ENCODE measurements around the gene HOXA3. TPM values are rescaled to one million over a fixed set of nuclear protein-coding genes. Genes with fewer than 3 reads are reported as not detected.

HOXA3 gene
- total RNA-seq, 4 donors from 2014 or later = 10.2 to 16.6 (median 13.8) TPM

DNA sequence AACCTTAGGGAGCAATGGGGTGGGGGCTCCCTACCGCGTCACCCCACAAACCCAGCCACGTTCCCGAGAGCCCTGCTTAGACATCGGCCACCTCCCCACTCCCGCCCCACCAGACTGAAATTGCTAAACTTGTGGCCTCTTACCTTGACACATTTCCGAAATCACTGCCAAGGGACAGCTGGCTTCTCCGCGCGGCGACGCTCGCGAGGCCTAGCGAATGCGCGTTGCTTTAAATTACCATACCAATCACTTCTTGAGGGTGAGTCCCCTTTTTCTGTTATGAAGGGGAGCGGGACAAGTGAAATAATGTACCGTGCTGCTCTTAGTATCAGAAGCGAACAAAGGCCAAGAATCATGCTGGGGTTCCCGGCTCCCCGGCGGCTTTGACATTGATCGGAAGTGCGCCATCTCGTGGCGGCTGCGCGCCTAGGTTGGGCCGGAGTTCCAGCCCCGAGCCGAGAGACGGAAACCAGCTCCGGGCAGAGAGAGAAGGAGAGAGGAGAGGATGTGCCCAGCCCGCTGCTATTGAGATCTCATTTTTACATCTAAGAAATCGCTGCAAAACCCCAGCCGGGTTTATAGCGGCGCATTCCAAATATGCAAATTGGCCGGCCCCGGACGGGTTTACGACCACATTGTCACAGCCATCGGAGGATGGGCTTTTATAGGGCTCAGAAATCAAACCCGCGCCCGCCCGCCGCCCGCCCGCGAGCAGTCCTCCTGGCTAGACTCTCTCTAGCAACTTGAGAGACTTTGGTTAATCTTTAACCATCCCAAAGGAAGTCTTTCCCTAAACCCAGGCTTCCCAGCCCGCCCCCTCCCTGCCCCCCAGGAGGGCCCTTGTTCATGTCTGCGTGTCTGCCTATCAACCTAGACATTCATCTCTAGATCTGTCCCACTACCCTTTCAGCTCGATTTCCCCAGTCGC, 27.4 kb upstream of the HOXA3 start:
- H3K4me1 ChIP-seq = peaks cover 28 to 44% (median 32%) of the 10 kb centered on the region in 4 donors
- H3K27ac ChIP-seq (replicated peaks in 1 of 4) = no peak overlapping the region
- no peaks in the 10 kb centered on the region for H3K9me3 ChIP-seq
- WGBS = 15% methylated on average over 54 of the region's 56 CpGs
- no peak for DNase-seq (ENCODE audit: extremely low spot score)
- intact Hi-C loops (cut with DNase I) = no loop called here
- TF ChIP-seq, protein P1, sequence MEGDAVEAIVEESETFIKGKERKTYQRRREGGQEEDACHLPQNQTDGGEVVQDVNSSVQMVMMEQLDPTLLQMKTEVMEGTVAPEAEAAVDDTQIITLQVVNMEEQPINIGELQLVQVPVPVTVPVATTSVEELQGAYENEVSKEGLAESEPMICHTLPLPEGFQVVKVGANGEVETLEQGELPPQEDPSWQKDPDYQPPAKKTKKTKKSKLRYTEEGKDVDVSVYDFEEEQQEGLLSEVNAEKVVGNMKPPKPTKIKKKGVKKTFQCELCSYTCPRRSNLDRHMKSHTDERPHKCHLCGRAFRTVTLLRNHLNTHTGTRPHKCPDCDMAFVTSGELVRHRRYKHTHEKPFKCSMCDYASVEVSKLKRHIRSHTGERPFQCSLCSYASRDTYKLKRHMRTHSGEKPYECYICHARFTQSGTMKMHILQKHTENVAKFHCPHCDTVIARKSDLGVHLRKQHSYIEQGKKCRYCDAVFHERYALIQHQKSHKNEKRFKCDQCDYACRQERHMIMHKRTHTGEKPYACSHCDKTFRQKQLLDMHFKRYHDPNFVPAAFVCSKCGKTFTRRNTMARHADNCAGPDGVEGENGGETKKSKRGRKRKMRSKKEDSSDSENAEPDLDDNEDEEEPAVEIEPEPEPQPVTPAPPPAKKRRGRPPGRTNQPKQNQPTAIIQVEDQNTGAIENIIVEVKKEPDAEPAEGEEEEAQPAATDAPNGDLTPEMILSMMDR (IDR thresholded peaks at IDR 0.05) = peak; percentile 46 to 82 (median 59)
- TF ChIP-seq POLR2A (IDR thresholded peaks at IDR 0.05; ENCODE audit: low read depth) (no peak), POLR2AphosphoS5 (IDR thresholded peaks at IDR 0.05) (peak in 1 of 2 donors; percentile 24)
- no peaks in the 10 kb centered on the region for H3K36me3 ChIP-seq
- H3K4me3 ChIP-seq = peak overlapping the region in 3 of 4 donors; percentile 13 to 39 (median 16)
- peaks cover 21 to 100% (median 92%) of the 10 kb centered on the region in 4 donors for H3K27me3 ChIP-seq

DNA sequence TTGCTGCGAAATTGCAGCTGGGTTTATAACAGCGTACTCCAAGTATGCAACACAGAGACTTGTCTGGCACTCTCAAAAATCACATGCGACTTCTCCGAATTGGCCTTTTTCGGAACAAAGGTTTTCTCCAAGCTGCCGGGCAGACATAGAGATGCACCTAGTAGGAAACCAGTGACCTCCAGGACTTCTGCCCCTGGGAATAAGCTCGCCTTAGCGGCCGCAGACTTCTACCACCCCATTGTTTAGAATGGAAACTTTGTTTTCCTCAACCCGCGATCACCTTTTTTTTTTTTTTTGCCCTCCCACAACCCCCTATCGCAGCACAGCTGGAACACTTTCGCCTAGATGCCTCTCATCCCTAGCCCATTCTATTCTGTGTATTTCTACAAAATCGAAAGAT, 26.6 kb upstream of the HOXA3 start:
- Histone ChIP-seq H3K27ac (replicated peaks in 1 of 4) (no peak overlapping the region), H3K4me1 (peaks cover 24 to 44% (median 31%) of the 10 kb centered on the region in 4 donors), H3K9me3 (no peaks in the 10 kb centered on the region), H3K4me3 (peak overlapping the region in 1 of 4 donors; percentile 13), H3K36me3 (no peaks in the 10 kb centered on the region), H3K27me3 (peaks cover 29 to 100% (median 92%) of the 10 kb centered on the region in 4 donors)
- WGBS = 40% methylated on average over 14 of the region's 14 CpGs
- intact Hi-C loops (cut with DNase I) = no loop called here
- TF ChIP-seq EP300 (IDR thresholded peaks at IDR 0.05) (no peak), POLR2A (IDR thresholded peaks at IDR 0.05; ENCODE audit: low read depth) (no peak), POLR2AphosphoS5 (IDR thresholded peaks at IDR 0.05) (no peak)
- TF ChIP-seq, protein P1 (IDR thresholded peaks at IDR 0.05) = no peak
- no peak for DNase-seq (ENCODE audit: extremely low spot score)

DNA sequence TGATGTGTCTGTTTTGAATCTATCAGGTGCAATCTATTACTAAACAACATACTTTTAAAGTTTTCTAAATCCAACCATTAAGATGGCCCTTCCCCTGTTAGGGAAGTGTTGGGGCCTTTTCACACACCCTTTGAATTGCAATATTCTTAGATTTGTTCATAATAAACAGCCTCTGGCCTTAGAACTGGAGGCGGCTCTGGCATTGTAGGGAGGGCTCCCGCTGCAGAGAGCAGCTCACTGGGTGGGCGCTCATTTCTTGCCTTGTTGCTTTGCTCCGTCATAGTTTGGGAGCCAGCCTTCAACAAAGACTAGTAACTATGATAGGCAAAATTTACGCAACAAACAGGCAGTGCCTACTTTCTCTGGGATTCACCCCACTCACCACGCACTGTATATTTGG, 26.0 kb upstream of the HOXA3 start:
- Histone ChIP-seq H3K9me3 (no peaks in the 10 kb centered on the region), H3K4me3 (no peak overlapping the region), H3K27me3 (peaks cover 31 to 100% (median 92%) of the 10 kb centered on the region in 4 donors), H3K36me3 (no peaks in the 10 kb centered on the region), H3K4me1 (peaks cover 24 to 44% (median 31%) of the 10 kb centered on the region in 4 donors), H3K27ac (replicated peaks in 1 of 4) (no peak overlapping the region)
- no peak for DNase-seq (ENCODE audit: extremely low spot score)
- intact Hi-C loops (cut with DNase I) = no loop called here
- WGBS = 95% methylated on average over 6 of the region's 6 CpGs
- TF ChIP-seq, protein P1 (IDR thresholded peaks at IDR 0.05) = no peak
- TF ChIP-seq EP300 (IDR thresholded peaks at IDR 0.05) = no peak
- no peak for TF ChIP-seq POLR2A (IDR thresholded peaks at IDR 0.05; ENCODE audit: low read depth)

DNA sequence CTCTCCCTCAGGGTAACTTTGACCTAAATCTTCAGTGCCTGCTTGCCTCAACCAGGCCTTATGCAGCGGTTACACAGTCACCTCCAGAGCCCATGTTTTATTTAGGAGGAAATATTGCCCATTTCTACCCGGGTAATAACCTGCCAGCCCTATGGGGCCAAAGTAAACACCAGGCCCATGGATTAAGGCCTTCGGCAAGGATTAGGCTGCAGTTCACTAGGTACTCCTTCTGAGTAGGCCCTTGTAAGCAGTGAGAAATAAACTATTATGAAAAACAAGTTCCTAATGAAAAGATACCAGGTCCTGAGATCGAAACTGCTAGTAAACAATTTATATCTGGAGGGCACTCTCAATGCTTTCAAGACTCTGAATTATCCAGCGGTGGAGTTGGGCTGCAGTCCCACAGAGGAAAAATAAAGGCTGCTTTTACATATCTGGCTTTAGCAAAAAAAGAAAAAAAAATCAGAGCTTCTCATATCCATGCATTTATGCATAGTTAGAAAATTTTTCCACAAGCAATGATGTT, 25.5 kb upstream of the HOXA3 start:
- Histone ChIP-seq H3K9me3 (no peaks in the 10 kb centered on the region), H3K27me3 (peaks cover 31 to 100% (median 92%) of the 10 kb centered on the region in 4 donors), H3K4me3 (no peak overlapping the region), H3K4me1 (peaks cover 24 to 44% (median 31%) of the 10 kb centered on the region in 4 donors), H3K36me3 (no peaks in the 10 kb centered on the region), H3K27ac (replicated peaks in 1 of 4) (no peak overlapping the region)
- whole genome bisulfite sequencing = 96% methylated on average over 5 of the region's 5 CpGs
- no peak for DNase-seq (ENCODE audit: extremely low spot score)
- TF ChIP-seq POLR2A (IDR thresholded peaks at IDR 0.05; ENCODE audit: low read depth) (no peak), EP300 (IDR thresholded peaks at IDR 0.05) (no peak), POLR2AphosphoS5 (IDR thresholded peaks at IDR 0.05) (no peak)
- TF ChIP-seq, protein P1 (IDR thresholded peaks at IDR 0.05) = no peak
- intact Hi-C loops (cut with DNase I) = no loop called here

All from esophagus muscularis mucosa (tissue), 4 donors.